Measurements from ENCODE around the gene GAPT.
A peak's percentile ranks its signal among the peaks of the same experiment; 100 is the strongest.

The GAPT gene

DNA sequence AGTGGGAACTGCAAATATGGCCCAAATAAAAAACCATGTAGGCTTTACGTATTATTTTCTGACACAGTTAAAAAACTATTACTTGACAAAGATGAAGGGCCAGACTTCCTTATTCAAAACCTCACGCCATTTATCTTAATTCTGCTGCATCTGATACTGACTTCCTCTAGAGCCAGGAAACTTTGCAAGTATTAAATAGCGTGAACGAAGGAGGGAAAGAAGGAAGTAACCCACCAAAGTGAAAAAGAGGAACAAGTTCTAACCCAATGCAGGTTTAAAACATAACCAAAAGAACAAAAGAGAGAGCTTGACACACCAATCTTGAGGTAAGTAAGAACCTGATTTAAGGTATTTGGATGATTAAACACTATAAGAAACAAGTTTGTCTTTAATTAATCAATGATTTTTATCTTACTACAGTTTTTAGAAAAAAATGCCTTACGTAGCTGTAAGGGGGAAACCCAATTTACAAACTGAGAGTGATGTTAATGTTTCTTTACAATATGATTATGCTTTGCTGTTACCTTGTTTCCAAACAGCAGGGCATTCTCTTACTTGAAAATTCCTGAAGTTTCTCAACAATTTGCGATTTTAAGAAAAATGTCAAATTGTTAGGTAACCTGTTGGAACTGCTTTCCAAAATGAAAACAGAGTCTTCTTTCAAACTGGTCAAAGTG lies at the start of gene GAPT:
TSS of gene GAPT (plus strand) at position 220 of the 677 bp plus-strand sequence. CDS start 3,102 bp downstream, outside the sequence.
- DNase-seq (ENCODE audit: low read depth) = no peak

DNA sequence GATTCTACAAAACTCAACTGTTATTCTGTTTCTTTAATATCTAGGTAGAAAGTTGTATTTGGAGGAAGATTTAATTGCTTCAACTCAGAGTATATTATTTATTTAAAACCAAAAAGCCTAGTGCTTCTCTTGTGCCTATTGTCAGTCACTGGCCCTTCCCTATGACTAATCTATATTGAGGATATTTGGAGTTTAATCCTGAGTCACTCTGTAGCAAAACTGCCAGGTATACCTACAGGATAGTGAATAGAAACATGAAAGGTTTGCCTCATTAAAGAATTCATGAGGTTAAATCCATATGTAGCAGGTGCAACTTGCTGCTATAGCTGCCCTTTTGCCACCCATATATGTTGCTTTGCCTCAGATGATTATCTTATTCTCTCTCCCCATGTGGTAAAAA lies 46.4 kb upstream of the GAPT start:
- no peak for DNase-seq (ENCODE audit: low read depth)

DNA sequence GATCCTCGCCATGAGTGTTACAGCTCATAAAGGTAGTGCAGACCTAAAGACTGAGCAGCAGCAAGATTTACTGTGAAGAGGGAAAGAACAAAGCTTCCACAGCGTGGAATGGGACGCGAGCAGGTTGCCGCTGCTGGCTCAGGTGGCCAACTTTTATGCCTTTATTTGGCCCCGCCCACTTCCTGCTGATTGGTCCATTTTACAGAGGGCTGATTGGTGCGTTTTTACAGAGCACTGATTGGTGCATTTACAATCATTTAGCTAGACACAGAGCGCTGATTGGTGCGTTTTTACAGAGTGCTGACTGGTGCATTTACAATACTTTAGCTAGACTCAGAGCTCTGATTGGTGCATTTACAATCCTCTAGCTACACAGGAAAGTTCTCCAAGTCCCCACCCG lies 45.2 kb upstream of the GAPT start:
- no peak for DNase-seq (ENCODE audit: low read depth)

DNA sequence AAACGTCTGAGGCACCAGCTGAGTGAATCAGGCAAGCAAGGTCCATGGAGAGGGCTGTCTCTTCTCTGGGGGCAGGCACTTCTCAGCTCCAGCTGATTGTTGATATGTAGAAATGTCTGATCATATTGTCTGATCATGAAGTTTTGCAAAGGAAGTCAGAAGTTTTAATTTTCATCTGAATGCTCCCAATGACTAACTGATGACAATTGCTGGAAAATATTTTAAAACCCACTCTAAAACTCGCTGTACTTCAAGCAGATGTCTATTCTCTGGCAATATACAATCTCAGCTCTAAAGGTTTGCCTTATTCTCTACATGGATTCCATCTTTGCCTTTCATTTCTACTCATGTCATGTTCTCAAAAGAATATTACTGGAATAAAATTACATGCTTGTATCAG lies 44.0 kb upstream of the GAPT start:
- no peak for DNase-seq (ENCODE audit: low read depth)

DNA sequence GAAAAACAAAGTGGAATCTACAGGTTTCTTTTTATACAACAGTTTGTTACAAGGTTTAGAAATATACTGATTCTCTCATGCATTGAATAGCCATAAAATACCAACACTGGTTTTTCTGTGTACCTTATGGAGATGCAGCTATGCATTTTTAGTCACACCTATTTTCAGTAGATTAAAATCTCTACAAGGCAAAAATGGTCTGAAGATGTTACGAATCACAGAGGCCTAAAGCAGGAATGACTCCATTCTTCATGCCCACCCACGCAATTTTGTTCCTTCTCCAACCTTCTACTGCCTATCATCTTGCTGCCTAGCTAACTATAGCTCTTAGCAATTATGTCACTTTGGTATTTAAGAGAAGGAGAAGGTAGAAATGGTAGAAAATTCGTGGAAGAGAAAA lies 41.2 kb upstream of the GAPT start:
- no peak for DNase-seq (ENCODE audit: low read depth)

DNA sequence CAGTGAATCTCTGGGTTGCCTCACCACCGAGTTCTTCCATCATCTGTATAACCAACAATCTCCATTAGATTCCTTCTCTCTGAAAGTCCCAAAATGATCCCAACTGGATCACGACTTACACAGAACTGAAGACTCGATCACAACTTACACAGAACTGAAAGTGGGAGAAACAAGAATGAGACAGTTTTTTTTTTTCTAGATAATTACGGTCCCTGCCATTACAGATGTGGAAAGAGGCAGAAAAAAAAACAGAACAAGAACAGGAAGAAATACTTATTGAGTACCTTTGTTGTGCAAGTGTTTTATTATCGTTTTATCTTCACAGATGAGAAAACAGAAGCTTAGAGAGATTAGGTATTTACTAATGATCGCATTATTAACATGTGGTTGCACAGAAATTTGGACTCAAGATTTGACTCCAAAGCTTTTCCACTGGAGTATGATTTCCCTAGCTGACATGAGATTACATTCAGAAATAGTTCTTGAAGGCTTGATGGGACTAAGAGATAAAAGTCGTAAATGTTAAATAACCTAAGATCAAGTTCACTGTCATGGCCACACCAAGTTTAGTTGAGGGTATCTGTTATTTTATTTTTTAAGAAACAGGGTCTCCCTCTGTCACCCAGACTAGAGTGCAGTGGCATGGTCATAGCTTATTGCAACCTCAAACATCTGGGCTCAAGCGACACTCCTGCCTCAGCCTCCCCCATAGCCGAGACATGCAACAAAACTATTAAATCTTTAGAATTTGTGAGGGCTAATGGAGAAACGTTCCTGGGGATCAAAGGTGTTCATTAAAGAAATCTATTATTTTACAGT lies 40.2 kb upstream of the GAPT start:
- no peak for DNase-seq (ENCODE audit: low read depth)

DNA sequence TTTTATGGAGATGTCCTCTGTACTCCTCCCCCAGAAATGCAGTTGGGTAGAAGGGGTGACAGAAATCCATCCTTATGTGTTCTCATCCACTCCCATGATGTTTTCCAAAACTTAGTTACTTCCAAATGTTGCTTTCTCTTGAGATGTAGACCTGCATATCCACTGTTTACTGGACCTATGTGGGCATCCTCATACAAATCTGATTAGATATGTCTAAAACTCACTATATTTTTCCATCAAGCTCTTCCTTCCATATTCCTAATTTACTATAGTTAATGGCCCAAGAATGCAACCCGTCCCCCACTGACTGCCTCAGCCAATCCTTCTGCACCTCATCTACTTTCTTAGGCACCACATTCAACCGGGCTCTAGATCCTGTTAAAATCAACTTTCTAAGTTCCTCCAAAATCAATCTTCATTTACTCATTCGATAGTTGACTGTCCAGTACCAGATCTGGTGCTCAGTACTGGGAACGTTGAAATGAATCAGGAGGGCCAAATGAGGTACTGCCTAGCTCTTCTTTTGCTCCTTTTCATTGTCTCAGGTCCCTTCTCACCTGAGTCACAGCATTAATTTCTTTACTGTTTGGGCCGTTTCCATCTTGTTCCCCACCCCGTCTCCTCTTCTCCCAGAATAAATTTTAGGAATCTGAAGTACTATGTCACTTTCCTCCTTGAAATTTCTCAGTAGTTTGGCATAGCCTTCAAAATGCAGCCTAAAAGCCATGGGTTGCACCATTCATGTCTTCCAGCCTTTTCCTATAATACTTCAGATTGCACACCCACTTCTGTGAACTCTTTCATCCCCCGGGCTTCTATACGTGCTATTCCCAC lies 39.3 kb upstream of the GAPT start:
- DNase-seq (ENCODE audit: low read depth) = no peak

DNA sequence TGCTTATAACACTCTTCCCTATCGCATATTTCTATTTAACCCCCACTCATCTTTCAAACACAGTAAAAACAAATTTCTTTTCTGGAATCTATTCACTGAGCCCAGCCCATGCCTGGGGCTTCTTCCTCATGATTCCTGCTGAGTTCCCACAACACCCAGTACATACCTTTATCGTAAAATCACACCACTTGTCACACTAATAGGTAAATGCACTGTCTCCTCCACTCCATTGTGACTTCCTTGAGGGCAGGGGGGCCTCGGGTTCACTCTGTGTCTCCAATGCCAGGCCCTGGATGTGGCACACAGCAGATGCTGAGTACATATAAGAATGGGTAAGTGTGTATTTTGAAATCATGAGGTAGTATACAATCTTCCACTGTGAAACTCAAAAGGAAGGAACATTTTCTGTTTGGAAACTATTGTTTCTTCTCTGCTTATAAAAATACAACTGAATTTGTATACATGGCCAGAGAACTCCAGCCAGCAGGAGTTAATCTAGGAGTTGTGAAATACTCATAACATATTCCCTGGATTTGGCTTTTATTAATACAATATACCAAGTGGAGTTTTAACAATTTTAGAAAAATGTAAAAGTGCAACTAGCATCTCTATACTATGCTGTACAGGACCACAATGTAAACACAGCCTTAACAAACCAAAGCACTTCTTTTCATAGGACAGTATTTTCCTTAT lies 38.5 kb upstream of the GAPT start:
- no peak for DNase-seq (ENCODE audit: low read depth)

DNA sequence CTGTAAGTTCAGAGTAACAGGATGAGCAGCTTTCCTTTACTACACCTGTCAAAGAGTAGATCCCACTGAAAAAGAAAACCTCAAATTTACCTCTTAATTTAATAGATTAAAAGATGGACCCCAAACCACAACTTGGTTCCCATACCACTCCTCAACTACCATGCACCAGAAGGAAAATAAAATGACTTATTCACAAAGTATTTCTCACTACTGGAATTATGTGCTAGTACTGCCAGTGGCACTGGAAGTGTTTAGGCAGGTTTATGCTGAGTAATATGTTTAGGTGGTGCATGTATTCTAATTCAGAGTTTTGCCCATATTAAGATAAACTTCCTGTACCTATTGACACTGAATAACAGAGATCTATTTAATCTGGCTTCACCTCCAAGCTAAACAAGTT lies 37.9 kb upstream of the GAPT start:
- DNase-seq (ENCODE audit: low read depth) = no peak

DNA sequence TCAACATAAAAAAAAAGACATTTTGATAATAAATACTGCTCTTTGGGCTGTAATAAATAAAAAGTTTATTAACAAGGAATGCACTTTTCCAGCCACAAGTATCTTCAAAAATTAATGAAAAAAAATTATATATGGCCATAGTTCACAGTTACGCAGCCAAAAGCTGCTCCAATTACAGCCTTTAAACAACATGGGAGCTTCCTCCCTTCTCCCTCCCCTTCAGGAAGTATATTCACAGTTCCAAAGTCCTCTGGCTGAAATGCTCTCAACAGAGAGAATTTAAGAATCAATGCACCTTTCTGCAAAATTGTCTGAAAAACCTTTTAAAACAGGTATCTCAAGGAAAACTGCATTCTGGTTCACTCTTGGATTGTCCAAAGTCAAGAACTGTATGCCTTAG lies 37.2 kb upstream of the GAPT start:
- DNase-seq (ENCODE audit: low read depth) = no peak

DNA sequence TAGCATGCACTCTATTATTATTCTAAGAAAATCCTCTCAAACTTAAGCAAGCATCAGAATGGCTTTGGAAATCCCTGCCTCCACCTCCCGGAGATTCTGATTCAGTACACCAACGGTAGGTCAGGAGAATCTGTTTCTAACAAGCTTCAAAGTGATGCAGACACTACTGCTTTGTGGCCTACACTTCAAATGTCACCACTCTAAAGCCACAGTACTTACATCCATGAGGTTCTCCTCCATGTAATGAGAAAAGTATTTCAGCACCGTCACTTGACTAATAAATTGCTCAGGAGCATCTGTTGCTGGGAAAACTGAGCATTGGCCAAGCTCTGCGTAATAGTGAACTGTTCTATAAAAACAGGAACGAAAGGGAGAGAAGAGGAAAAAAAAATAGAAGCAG lies 36.2 kb upstream of the GAPT start:
- no peak for DNase-seq (ENCODE audit: low read depth)

DNA sequence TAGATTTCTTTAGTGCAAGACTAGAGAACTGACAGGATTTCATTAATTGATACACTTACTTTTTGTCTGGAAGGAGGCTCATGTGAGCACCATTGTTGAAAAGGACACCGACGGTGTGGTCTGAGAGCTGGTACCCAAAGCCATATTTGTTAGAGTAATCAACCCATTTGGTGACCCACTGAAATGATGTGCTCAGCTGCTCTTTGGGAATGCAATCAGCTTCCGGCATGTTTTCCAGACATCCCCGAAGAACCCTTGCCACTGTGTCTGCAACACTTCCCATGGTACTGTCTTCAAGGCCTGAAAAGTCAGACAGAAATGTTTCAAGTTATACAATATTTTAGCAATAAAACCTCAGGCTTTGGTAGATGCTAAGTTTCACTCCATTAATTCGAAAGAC lies 35.8 kb upstream of the GAPT start:
- no peak for DNase-seq (ENCODE audit: low read depth)

DNA sequence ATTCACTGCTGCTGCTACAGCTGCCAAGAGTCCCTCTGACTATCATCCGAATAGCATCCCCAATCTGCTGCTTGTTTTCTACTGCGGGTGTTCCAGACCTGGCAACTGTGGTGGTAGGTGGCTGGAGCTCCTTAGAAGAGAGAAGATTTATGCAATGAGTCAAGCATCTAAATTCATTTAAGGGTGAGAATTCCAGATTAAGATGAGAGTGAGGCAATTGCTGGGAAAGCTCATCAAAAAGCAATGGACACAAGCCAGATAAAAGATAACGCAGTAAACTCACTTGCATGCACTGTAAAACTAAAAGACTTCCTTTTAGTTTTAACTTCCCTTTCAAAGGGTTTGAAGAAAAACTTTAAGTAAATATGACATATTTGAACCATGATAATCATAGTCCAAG lies 35.2 kb upstream of the GAPT start:
- no peak for DNase-seq (ENCODE audit: low read depth)

DNA sequence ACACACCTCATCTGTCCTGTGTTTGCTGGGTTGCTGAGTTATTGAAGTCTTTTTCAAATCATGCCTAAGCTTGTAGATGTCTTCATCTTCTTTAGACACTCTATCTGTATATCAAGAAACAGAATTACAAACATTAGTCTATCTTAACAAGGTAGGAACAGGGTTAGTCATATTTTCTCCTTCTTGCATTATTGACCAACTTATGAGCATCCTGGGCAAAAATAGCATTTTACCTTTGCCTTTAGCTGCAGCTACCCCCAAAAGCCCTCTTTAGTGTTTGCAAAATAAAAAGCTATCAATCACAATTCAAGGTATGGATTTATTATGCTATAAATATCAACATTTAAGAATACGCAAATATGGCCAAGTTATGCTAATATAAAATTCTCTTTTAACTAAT lies 34.7 kb upstream of the GAPT start:
- no peak for DNase-seq (ENCODE audit: low read depth)

DNA sequence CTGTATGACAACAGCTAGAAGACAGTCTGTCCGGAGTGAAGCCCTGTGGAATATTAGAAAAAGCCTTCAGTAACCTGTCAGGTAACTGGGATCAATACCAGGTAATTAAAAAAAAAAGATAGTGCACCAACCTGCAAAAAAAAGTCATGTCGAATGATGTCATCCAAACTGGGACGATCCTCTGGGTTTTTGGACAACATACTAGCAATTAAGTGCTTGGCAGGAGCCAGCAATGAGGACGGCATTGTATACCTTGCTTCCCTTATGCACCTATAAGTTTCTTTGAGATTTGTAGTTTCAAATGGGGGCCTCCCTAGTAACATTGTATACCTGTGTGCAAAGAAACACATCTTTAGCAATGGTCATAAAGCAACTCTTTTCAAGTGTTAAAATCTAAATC lies 34.2 kb upstream of the GAPT start:
- no peak for DNase-seq (ENCODE audit: low read depth)

DNA sequence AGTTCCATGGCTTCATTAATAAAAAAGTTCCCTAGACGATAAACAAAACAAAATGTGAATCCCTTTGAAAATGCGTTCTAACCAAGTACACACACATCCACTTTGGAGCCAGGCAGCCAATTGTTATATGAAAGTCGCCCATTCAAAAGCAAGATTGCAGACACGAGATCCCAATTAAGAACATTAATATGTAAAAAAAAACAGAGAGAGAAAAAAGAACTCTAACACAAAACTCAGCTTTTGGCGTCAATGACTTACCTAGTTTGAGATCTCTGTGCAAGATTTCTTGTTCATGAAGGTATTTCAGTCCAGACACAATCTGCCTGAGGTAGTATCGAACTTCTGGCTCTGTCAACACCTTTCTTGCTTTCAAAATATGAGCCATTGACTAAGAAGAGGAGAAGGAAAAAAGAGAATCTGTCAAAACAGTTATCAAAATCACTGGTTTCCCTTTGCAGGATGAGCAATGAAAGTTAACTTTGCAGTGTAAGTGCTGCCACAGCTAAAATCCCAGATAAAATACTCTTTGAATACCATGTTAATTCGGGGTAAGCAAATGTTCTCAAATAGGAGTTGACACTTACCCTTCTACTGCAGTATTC lies 33.0 kb upstream of the GAPT start:
- DNase-seq (ENCODE audit: low read depth) = no peak

DNA sequence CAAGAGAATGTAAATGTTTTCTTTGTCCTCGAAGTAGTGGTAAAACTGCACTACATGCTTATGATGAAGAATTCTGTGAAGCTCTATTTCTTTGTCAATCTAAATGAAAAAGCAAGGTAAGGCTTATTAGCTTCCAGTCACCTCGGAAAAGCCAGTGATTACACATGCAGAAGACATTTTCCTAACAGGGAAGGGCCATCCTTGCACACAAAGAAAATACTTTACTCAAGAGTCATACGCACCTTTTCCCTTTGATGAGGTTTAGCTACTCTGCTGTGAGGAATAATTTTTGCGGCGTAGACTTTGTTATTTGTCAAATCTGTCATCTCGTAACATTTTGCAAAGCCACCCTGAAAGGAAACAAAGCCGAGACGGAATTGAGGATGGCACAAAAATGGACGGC lies 32.5 kb upstream of the GAPT start:
- no peak for DNase-seq (ENCODE audit: low read depth)

DNA sequence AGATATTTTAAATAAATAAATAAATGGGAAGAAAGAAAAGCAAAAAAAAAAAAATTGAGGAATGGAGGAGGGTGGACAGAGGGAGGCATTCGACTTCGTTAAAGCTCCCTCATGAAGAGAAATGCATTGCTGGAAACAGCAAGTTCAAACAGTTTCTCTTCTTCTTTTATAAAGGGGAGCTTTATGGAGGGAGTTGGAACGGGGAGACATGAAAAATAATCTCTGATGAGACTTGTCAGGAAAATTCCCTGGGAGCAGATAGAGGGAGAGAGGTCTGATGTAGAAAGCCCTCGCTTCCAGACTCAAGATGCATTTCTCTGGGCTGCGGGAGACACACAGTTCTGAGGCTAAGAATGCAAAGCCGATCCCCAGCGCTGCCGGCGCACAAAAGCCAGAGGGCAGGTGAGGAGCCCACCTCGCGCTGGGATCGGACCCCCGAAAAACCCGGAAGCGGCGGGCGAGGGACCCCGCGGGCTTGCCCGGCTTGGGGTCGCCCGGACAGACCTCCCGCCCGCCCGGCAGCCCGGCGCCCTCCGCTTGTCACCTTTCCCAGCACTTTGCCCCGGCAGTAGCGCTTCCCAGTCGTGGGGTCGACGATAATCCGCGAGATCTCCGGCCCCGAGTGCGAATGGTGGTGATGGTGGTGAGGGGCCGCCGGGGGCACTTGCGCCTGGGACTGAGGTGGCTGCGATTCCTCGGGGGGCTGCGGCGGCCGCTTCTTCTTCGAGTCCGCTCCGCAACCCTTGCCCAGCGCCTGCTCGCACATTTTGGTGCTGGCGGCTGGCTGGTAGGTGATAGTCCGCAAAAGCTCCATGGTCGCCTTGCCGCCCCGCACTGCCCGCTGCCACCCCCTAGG lies 31.9 kb upstream of the GAPT start:
- peak; percentile 10 for DNase-seq (ENCODE audit: low read depth)

DNA sequence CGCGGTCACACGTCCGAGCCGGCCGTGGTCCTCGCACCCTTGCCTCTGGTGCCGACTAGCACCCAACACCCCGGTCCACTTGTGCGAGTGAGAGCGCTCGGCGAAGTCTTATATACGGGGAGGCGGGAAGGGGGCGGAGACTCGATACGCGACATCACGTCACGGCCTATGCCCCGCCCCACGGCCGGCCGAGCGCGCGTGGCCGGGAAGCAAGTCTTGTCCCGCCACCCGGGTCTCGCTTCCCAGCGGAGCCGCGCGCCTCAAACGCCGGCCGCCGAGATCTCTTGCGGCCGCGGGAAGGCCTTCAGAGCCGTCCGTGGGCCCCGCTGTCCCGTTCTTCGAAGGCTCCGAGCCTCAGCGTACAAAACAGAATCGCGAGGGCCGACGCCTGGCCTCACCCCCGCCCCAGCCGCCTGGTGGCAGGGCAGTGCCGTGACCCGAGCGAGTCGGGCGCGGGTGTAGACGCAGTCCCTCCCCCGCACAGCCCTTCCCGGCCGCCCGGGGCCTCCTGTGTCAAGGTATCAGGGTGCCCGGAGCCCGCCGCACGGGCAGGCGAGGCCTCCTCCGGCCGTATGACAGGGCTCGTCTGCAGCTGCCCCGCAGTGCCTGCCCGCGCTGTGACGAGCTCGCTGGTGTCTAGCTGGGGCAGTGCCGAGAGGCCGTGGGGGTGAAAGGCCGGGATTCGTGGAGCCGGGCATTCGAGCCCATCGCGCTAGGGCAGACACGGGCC lies 31.1 kb upstream of the GAPT start, which contains the start of gene PLK2:
TSS of gene PLK2 (minus strand) at position 85 of the 730 bp plus-strand sequence. CDS start 127 bp downstream, outside the sequence.
- peak; percentile 84 for DNase-seq (ENCODE audit: low read depth)

DNA sequence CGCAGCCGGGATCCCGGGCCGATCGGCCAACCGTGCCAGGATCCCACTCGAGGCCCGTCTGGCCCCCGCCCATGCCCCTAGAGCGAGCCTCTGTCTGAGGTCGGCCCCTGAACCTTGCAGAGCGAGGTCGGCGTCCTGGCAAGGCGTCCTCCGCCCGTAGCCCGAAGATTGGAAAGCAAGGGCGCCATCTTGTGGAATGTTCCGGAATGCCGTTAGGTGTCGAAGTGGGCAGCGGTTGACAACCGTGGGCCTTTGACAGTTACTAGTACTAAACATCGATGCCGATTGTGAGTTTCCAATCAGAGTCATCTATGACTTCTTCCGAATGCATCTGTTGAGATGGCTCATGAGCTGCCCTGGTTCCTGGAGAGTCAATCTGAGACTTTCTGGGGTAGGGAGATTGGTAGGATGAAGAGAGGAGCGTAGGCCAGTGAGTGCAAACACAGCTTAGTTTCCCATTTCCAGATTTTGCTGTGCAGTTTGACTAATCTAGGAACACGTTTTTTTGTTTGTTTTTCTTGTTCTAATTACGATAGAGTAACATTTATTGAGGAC lies 30.4 kb upstream of the GAPT start:
- DNase-seq (ENCODE audit: low read depth) = peak; percentile 78
